HepG2 (cell line): ENCODE measurements around the gene NGLY1. TPM values are rescaled to one million over a fixed set of nuclear protein-coding genes. Genes with fewer than 3 reads are reported as not detected.

Source experiments
- AHR ChIP-seq: IDR thresholded peaks from 2 replicates; pipeline ENCODE4 v1.6.1; 2018; ENCODE audit warnings: missing genetic modification reagents, missing compliant biosample characterization
- CENPBD1 ChIP-seq: sonication (generic); formaldehyde crosslinking; IDR thresholded peaks from 2 replicates; pipeline ENCODE4 v1.8.0; 2022; ENCODE audit warnings: missing genetic modification reagents, low read depth, mild to moderate bottlenecking, borderline replicate concordance
- DRAP1 ChIP-seq: IDR thresholded peaks from 2 replicates; pipeline ENCODE4 v1.6.1; 2016; ENCODE audit warnings: missing genetic modification reagents, missing compliant biosample characterization
- ETV5 ChIP-seq: IDR thresholded peaks from 2 replicates; pipeline ENCODE4 v1.6.1; 2018; ENCODE audit warnings: missing biosample characterization, missing genetic modification reagents, inconsistent platforms, borderline replicate concordance
- GABPA ChIP-seq, 2 experiments: IDR thresholded peaks; 2 replicates each; pipeline ENCODE4 v1.6.1; 2011 to 2016; ENCODE audit warnings: low read depth in 2 of 2, low read length in 1 of 2, missing biosample characterization in 1 of 2, missing genetic modification characterization in 1 of 2
- HIVEP1 ChIP-seq: sonication (generic); formaldehyde crosslinking; IDR thresholded peaks from 2 replicates; pipeline ENCODE4 v1.4.0; 2020; ENCODE audit warnings: mild to moderate bottlenecking, missing genetic modification reagents
- KDM3A ChIP-seq: IDR thresholded peaks from 2 replicates; pipeline ENCODE4 v1.6.1; 2018; ENCODE audit warnings: low read depth, missing compliant biosample characterization
- LCORL ChIP-seq, 2 experiments: fragments of 450-650 bp in 1 of 2; sonication (generic) in 1 of 2; formaldehyde crosslinking in 1 of 2; IDR thresholded peaks; 2 replicates each; pipeline versions ENCODE4 v1.5.0 to v1.6.1; 2017 to 2020; ENCODE audit warnings: antibody characterized with exemption in 1 of 2, missing genetic modification reagents in 1 of 2
- MATR3 ChIP-seq: sonication (generic); formaldehyde crosslinking; IDR thresholded peaks from 2 replicates; pipeline ENCODE4 v1.4.0; 2020; ENCODE audit warnings: missing genetic modification reagents
- PHF20 ChIP-seq: sonication (generic); formaldehyde crosslinking; IDR thresholded peaks from 2 replicates; pipeline ENCODE4 v1.5.0; 2020; ENCODE audit warnings: mild to moderate bottlenecking, missing genetic modification reagents
- TP53 ChIP-seq: sonication (generic); formaldehyde crosslinking; conservative IDR thresholded peaks from 2 replicates; pipeline ENCODE4 v1.4.0; 2020; ENCODE audit warnings: missing genetic modification reagents
- ZFP36 ChIP-seq: fragments of 150-350 bp; IDR thresholded peaks from 2 replicates; pipeline ENCODE4 v1.6.1; 2018; ENCODE audit warnings: borderline replicate concordance, low read length, low read depth; ENCODE audit not compliant: partially characterized antibody
- ZNF253 ChIP-seq: sonication (generic); formaldehyde crosslinking; IDR thresholded peaks from 2 replicates; pipeline ENCODE4 v1.8.0; 2022; ENCODE audit warnings: mild to moderate bottlenecking, missing genetic modification reagents, borderline replicate concordance
- ZNF263 ChIP-seq: sonication (generic); formaldehyde crosslinking; IDR thresholded peaks from 2 replicates; pipeline ENCODE4 v1.4.0; 2020; ENCODE audit warnings: missing genetic modification reagents
- ZNF34 ChIP-seq: sonication (generic); formaldehyde crosslinking; IDR thresholded peaks from 2 replicates; pipeline ENCODE4 v1.4.0; 2020; ENCODE audit warnings: mild to moderate bottlenecking, missing genetic modification reagents, borderline replicate concordance
- ZNF513 ChIP-seq: sonication (generic); formaldehyde crosslinking; conservative IDR thresholded peaks from 2 replicates; pipeline ENCODE4 v1.5.0; 2020; ENCODE audit warnings: missing genetic modification reagents
- ZNF883 ChIP-seq: sonication (generic); formaldehyde crosslinking; IDR thresholded peaks from 2 replicates; pipeline ENCODE4 v1.5.1; 2020; ENCODE audit warnings: mild to moderate bottlenecking, missing genetic modification reagents; ENCODE audit errors: not compliant biosample characterization
- polyA plus RNA-seq, 8 experiments: library from polyadenylated mRNA; depleted of rRNA in 3 of 8; stranded (reverse) in 7 of 8; unstranded in 1 of 8; fragments of >200 nt; fragmentation: Illumina TruSeq in 4 of 8; extraction: Trizol in 4 of 8; gene quantifications; 2 replicates each; pipeline versions ENCODE4 v1.2.1 to v1.2.3, GENCODE V29; 2011 to 2016; ENCODE audit warnings: low read depth in 4 of 8, missing spikeins in 1 of 8, mixed read lengths in 1 of 8; ENCODE audit not compliant: insufficient read depth in 1 of 8
- total RNA-seq, 5 experiments: library from RNA; depleted of rRNA; stranded (reverse); fragments of >200 nt; fragmentation: Illumina TruSeq; extraction: Trizol; gene quantifications; 2 replicates each; pipeline ENCODE4 v1.2.3, GENCODE V29; 2016; ENCODE audit warnings: low read depth in 1 of 5

Gene NGLY1
- total and polyA plus RNA-seq, 2 of the 13 experiments (the other 11 are each of a cell fraction or from before 2014, with no cell fraction given) = 28.2 to 44.5 TPM

- TF ChIP-seq ZNF263 (CRISPR knock-in tag) = peak; percentile 29; the same call in 1 of the 2 replicates
- peak; percentile 79; the same call in 1 of the 2 replicates for TF ChIP-seq TP53 (CRISPR knock-in tag)
- TF ChIP-seq ZNF253 (CRISPR knock-in tag) = peak; percentile 86; the same call in 1 of the 2 replicates
- no peak for TF ChIP-seq ZFP36
- TF ChIP-seq ZNF34 (CRISPR knock-in tag) = no peak
- TF ChIP-seq DRAP1 (CRISPR knock-in tag) = peak; percentile 93
- TF ChIP-seq LCORL (IDR thresholded peaks at IDR 0.05) = no peak
- TF ChIP-seq LCORL (CRISPR knock-in tag; IDR thresholded peaks at IDR 0.05) = peak; percentile 80
- peak; percentile 68; the same call in 1 of the 2 replicates for TF ChIP-seq KDM3A
- no peak for TF ChIP-seq CENPBD1 (CRISPR knock-in tag)
- TF ChIP-seq ZNF883 (CRISPR knock-in tag) = peak; percentile 51
- TF ChIP-seq AHR (CRISPR knock-in tag) = peak; percentile 90
- TF ChIP-seq GABPA (IDR thresholded peaks at IDR 0.05; ENCODE audit: low read depth, low read length) = no peak
- TF ChIP-seq GABPA (CRISPR knock-in tag; IDR thresholded peaks at IDR 0.05; ENCODE audit: low read depth) = peak; percentile 69
- no peak; the same call in 1 of the 2 replicates for TF ChIP-seq ZNF513 (CRISPR knock-in tag)
- peak; percentile 82 for TF ChIP-seq PHF20
- TF ChIP-seq ETV5 (CRISPR knock-in tag) = peak; percentile 75; the same call in 1 of the 2 replicates
- TF ChIP-seq MATR3 = no peak
- TF ChIP-seq HIVEP1 (CRISPR knock-in tag) = peak; percentile 59
These were observed 6.6 kb upstream of the NGLY1 start, which contains the start of gene OXSM (continued) for GRCh38 chr3:25789596-25790556.
